NCI-H1048 (cell line): ENCODE results near the gene TATDN2.
"Not testable (repeated sequence)": the region's sequence is repeated elsewhere in the genome, so short reads cannot be mapped to it uniquely, and the experiment has no call there.

Experiments
- DNase-seq: peaks from one replicate; lab custom pipeline; 2025; lab: John Stamatoyannopoulos, UW

The TATDN2 gene

GRCh38 chr3:10234526-10235230 lies 13.6 kb upstream of the TATDN2 start:
- DNase-seq = no peak

GRCh38 chr3:10235551-10235950 lies 12.7 kb upstream of the TATDN2 start:
- DNase-seq = no peak

GRCh38 chr3:10238345-10239183 lies 9.7 kb upstream of the TATDN2 start:
- no peak for DNase-seq

GRCh38 chr3:10240799-10241198 lies 7.5 kb upstream of the TATDN2 start:
- no peak for DNase-seq

GRCh38 chr3:10242182-10243065 lies 5.8 kb upstream of the TATDN2 start:
- DNase-seq = no peak

GRCh38 chr3:10244009-10244408 lies 4.2 kb upstream of the TATDN2 start:
- no peak for DNase-seq

GRCh38 chr3:10245081-10245712 lies 3.1 kb upstream of the TATDN2 start:
- no peak for DNase-seq

GRCh38 chr3:10247679-10248183 lies 528 bp upstream of the TATDN2 start:
- DNase-seq = no peak

- DNase-seq = no peak
Measured at GRCh38 chr3:10248984-10249748, 907 bp downstream of the TATDN2 start.

- no peak for DNase-seq
Measured at GRCh38 chr3:10249833-10250232, 1.6 kb downstream of the TATDN2 start.

GRCh38 chr3:10251006-10251405 lies 2.7 kb downstream of the TATDN2 start:
- DNase-seq = no peak

- DNase-seq = no peak
Measured at GRCh38 chr3:10253731-10254130, 5.5 kb downstream of the TATDN2 start.

GRCh38 chr3:10255835-10256234 lies 7.6 kb downstream of the TATDN2 start:
- DNase-seq = no peak

- no peak for DNase-seq
Measured at GRCh38 chr3:10259036-10259435, 10.8 kb downstream of the TATDN2 start.

GRCh38 chr3:10259798-10260197 lies 11.5 kb downstream of the TATDN2 start:
- no peak for DNase-seq

GRCh38 chr3:10260211-10260701 lies 12.0 kb downstream of the TATDN2 start:
- no peak for DNase-seq

- no peak for DNase-seq
Measured at GRCh38 chr3:10262027-10262426, 13.8 kb downstream of the TATDN2 start.

GRCh38 chr3:10263646-10264363 lies 15.5 kb downstream of the TATDN2 start:
- DNase-seq = no peak

GRCh38 chr3:10265833-10266232 lies 17.6 kb downstream of the TATDN2 start:
- DNase-seq = no peak

GRCh38 chr3:10266936-10267335 lies 18.7 kb downstream of the TATDN2 start:
- not testable (repeated sequence) for DNase-seq
